Fibroblast of skin of left quadriceps (primary cell): Measurements from ENCODE around the gene NUP37.

Experiments used
- DNase-seq, 2 experiments: peaks; one replicate each; pipeline ENCODE4 v3.0.0-alpha.2; 2013; ENCODE audit warnings: low read depth in 2 of 2

The NUP37 gene

GRCh38 chr12:102029141-102029540 is 90.8 kb downstream of the NUP37 start:
- no peak for DNase-seq

GRCh38 chr12:102026728-102027127 is 93.2 kb downstream of the NUP37 start:
- no peak for DNase-seq

- no peak for DNase-seq
These were observed 95.1 kb downstream of the NUP37 start for GRCh38 chr12:102024765-102025164.

GRCh38 chr12:102023343-102023930 is 96.5 kb downstream of the NUP37 start:
- peak; percentile 12 to 25 for DNase-seq
